Erythroblast (primary cell): ENCODE results near the gene CXorf58.

Experiments
- GATA1 ChIP-seq: IDR thresholded peaks from 2 replicates; pipeline ENCODE4 v1.6.1; 2011; ENCODE audit warnings: low read depth, mild to moderate bottlenecking, control low read depth, low read length, moderate library complexity
- POLR2A ChIP-seq: IDR thresholded peaks from 2 replicates; pipeline ENCODE4 v1.6.1; 2011; ENCODE audit warnings: mild to moderate bottlenecking, low read length

DNA sequence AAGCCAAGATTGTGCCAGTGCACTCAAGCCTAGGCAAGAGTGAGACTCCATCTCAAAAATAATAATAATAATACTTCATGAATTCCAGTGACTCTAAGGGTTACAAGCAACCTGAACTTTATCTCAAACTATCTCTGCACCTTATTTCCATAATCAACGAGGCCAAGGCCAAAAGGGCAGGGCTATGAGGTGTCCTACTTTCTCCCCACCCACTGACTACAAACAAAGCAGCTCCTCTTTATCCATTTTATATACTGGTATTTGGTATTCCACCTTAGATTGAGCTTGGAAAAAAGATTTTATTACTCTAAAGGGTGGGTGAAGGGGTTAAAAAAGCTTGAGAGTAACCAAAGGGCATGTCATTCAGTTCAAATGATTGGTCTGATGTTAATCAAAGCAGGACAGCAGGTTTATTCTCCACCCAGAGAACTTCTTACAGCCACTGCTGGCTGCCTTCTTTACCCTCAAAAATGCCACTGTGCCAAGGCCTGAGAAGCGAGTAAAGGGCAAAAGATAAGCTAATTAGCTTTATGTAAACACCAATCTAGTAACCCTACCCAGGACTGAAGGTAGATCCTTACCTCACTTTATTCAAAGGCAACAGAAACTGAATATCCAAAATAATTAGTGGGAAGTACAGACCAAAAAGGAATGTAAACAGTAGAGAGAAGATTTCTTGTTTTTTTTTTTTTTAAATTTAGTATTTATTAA lies 28.3 kb upstream of the CXorf58 start:
- TF ChIP-seq POLR2A: no peak
- TF ChIP-seq GATA1: no peak
